Lower lobe of right lung (tissue), 2 donors: Measurements from ENCODE around the gene CLDN34. TPM values are rescaled to one million over a fixed set of nuclear protein-coding genes. Genes with fewer than 3 reads are reported as not detected.

Experiments
- ATAC-seq, 2 donors: fragments of 200-7000 bp; cut with Tn5 transposase; one replicate each; pipeline ENCODE4 v1.9.1; 2020 to 2022; ENCODE audit warnings: mild to moderate bottlenecking in 2 of 2, moderate library complexity in 2 of 2
- DNase-seq: peaks from one replicate; pipeline ENCODE4 v3.0.0-alpha.2; 2020
- H3K27ac ChIP-seq: fragments of 200-600 bp; one replicate; pipeline ENCODE4 v1.8.0; 2022
- H3K27me3 ChIP-seq: fragments of 200-600 bp; one replicate; pipeline ENCODE4 v1.8.0; 2022; ENCODE audit warnings: low read depth
- H3K36me3 ChIP-seq: fragments of 200-600 bp; one replicate; pipeline ENCODE4 v1.8.0; 2022; ENCODE audit warnings: mild to moderate bottlenecking
- H3K4me1 ChIP-seq: fragments of 200-600 bp; one replicate; pipeline ENCODE4 v1.8.0; 2022
- H3K4me3 ChIP-seq: fragments of 200-600 bp; one replicate; pipeline ENCODE4 v1.8.0; 2022; ENCODE audit warnings: mild to moderate bottlenecking
- H3K9me3 ChIP-seq: fragments of 200-600 bp; one replicate; pipeline ENCODE4 v1.8.0; 2022
- intact Hi-C: fragments of 100-400 bp; cut with DNase I; formaldehyde crosslinking; loops from one replicate; pipeline ENCODE4 v1.11.0; 2022
- total RNA-seq: library from RNA; stranded (reverse); fragmentation: NEBNext Ultra II Directional; extraction: Animal tissue kit (Norgen Biotek cat#: 25700); gene quantifications from one replicate; pipeline ENCODE4 v1.2.1, GENCODE V29; 2021
- TF ChIP-seq, protein P1 (sequence below): fragments of 200-600 bp; IDR thresholded peaks from one replicate; pipeline ENCODE4 v1.8.0; 2022; ENCODE audit warnings: antibody characterized with exemption, mild to moderate bottlenecking
- donor health status: DM: no; HTN: yes; CAD: no; lungs with severe emphysema.

CLDN34 gene
- total RNA-seq, 1 donor from 2014 or later: 0.50 TPM

DNA sequence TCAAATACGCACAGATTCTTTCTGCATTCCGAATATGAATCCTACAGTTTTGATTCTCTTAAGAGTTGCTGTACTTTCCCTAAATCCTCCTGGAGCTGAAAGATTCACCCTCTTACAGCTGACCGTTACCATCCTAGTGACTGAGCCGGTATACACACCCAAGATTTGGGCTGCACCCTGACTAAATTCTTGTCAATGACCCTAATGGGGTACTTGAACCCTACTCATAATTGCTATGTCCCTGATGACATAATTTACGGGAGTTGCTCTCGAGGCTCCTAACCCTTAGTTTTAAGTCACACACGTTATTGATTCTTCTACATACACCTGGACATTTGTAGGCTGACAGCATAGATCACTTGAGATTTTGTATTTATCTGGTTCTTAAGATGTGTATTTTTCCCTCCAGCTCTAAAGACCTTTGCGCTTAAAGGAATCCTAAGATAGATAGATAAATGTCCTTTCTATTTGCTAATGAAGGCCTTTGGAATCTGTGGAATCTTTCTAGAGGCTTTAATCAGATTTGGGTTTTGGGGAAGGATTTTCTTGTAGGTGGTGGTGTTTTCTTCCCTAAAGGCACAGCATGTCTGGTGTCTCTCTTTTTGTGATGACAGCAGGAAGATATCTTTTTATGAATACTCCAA is 37.8 kb downstream of the CLDN34 start:
- H3K27me3 ChIP-seq: no peaks in the 10 kb centered on the region
- intact Hi-C loops: no loop called here
- TF ChIP-seq, protein P1, sequence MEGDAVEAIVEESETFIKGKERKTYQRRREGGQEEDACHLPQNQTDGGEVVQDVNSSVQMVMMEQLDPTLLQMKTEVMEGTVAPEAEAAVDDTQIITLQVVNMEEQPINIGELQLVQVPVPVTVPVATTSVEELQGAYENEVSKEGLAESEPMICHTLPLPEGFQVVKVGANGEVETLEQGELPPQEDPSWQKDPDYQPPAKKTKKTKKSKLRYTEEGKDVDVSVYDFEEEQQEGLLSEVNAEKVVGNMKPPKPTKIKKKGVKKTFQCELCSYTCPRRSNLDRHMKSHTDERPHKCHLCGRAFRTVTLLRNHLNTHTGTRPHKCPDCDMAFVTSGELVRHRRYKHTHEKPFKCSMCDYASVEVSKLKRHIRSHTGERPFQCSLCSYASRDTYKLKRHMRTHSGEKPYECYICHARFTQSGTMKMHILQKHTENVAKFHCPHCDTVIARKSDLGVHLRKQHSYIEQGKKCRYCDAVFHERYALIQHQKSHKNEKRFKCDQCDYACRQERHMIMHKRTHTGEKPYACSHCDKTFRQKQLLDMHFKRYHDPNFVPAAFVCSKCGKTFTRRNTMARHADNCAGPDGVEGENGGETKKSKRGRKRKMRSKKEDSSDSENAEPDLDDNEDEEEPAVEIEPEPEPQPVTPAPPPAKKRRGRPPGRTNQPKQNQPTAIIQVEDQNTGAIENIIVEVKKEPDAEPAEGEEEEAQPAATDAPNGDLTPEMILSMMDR: no peak
- DNase-seq (no peak), ATAC-seq (peak in 1 of 2 donors; percentile 70)
- H3K4me3 ChIP-seq: no peak overlapping the region
- no peaks in the 10 kb centered on the region for H3K36me3 ChIP-seq
- H3K27ac ChIP-seq: no peak overlapping the region
- H3K9me3 ChIP-seq: no peaks in the 10 kb centered on the region
- peaks cover 6% of the 10 kb centered on the region for H3K4me1 ChIP-seq

DNA sequence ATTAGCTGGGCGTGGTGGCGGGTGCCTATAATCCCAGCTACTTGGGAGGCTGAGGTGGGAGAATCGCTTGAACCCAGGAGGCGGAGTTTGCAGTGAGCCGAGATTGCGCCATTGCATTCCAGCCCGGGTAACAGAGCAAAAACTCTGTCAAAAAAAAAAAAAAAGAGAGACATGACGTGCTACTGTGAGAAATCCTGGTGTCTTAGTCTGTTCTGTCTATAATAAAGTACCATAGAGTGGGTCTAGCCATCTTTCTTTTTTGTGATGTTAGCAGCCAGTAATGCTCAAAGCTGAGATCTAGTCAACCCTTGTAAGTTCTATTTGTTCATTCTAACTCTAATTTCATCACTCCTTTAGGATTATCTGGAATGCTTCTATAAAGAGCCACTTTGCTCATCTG is 38.9 kb downstream of the CLDN34 start:
- H3K27ac ChIP-seq: no peak overlapping the region
- ATAC-seq (no peak), DNase-seq (no peak)
- intact Hi-C loops: no loop called here
- no peaks in the 10 kb centered on the region for H3K27me3 ChIP-seq
- peaks cover 16% of the 10 kb centered on the region for H3K4me1 ChIP-seq
- H3K36me3 ChIP-seq: no peaks in the 10 kb centered on the region
- H3K9me3 ChIP-seq: no peaks in the 10 kb centered on the region
- no peak overlapping the region for H3K4me3 ChIP-seq
- TF ChIP-seq, protein P1: no peak

DNA sequence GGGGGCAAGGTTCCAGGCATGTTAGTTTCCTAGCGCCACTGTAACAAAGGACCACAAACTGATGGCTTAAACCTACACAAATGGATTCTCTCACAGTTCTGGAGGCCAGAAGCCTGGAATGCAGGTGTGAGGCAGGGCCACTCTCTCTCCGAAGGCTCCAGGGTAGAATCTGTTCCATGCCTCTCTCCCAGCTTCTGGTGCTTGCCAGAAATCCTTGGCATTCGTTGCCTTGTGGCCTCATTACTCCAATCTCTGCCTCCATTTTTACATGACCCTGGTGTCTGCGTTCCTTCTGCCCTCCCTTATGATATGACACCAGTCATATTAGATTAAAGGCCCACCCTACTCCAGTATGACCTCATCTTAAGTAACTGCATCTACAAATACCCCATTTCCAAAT is 39.6 kb downstream of the CLDN34 start:
- Histone ChIP-seq H3K27me3 (no peaks in the 10 kb centered on the region), H3K4me1 (peaks cover 18% of the 10 kb centered on the region), H3K4me3 (no peak overlapping the region), H3K36me3 (no peaks in the 10 kb centered on the region), H3K27ac (no peak overlapping the region), H3K9me3 (no peaks in the 10 kb centered on the region)
- intact Hi-C loops: no loop called here
- no peak for ATAC-seq
- no peak for DNase-seq
- TF ChIP-seq, protein P1: no peak

GRCh38 chrX:10007621-10008020 is 40.5 kb downstream of the CLDN34 start:
- no peaks in the 10 kb centered on the region for H3K36me3 ChIP-seq
- H3K4me1 ChIP-seq: peaks cover 22% of the 10 kb centered on the region
- TF ChIP-seq, protein P1: no peak
- H3K9me3 ChIP-seq: no peaks in the 10 kb centered on the region
- H3K4me3 ChIP-seq: no peak overlapping the region
- no peak overlapping the region for H3K27ac ChIP-seq
- peak in 1 of 2 donors; percentile 6 for ATAC-seq
- intact Hi-C loops: no loop called here
- DNase-seq: no peak
- H3K27me3 ChIP-seq: no peaks in the 10 kb centered on the region

GRCh38 chrX:10008483-10009056 is 41.4 kb downstream of the CLDN34 start:
- TF ChIP-seq, protein P1: no peak
- H3K9me3 ChIP-seq: no peaks in the 10 kb centered on the region
- ATAC-seq (no peak), DNase-seq (no peak)
- H3K4me3 ChIP-seq: no peak overlapping the region
- no peaks in the 10 kb centered on the region for H3K36me3 ChIP-seq
- H3K27me3 ChIP-seq: no peaks in the 10 kb centered on the region
- intact Hi-C loops: no loop called here
- H3K4me1 ChIP-seq: peaks cover 22% of the 10 kb centered on the region
- no peak overlapping the region for H3K27ac ChIP-seq
